ENCODE data around the gene C17orf107. TPM values are rescaled to one million over a fixed set of nuclear protein-coding genes. Genes with fewer than 3 reads are reported as not detected.
A peak's percentile ranks its signal among the peaks of the same experiment; 100 is the strongest.
"Not testable (repeated sequence)": the region's sequence is repeated elsewhere in the genome, so short reads cannot be mapped to it uniquely, and the experiment has no call there.

C17orf107 gene
- total and polyA plus RNA-seq, 4 experiments from 2014 or later: 0.50 to 5.0 (median 2.5) TPM

- H3K4me3 Mint-ChIP-seq: no peak overlapping the region
- no peaks in the 10 kb centered on the region for H3K27me3 Mint-ChIP-seq
- no peaks in the 10 kb centered on the region for H3K9me3 Mint-ChIP-seq
- ChIA-PET POLR2A (ENCODE audit: partially characterized antibody) (no interaction called here), CTCF (ENCODE audit: partially characterized antibody) (no interaction called here)
- H3K4me1 Mint-ChIP-seq: peaks cover 21 to 44% (median 25%) of the 10 kb centered on the region in 4 donors
- peaks cover 11 to 20% of the 10 kb centered on the region in 2 donors for H3K36me3 Mint-ChIP-seq
- H3K27me3 ChIP-seq (ENCODE audit: insufficient read depth, low read length): no peaks in the 10 kb centered on the region
- peaks cover 17% of the 10 kb centered on the region for H3K36me3 ChIP-seq (ENCODE audit: insufficient read depth, low read length)
- H3K4me1 ChIP-seq (ENCODE audit: insufficient read depth, low read length): peaks cover 9% of the 10 kb centered on the region
- DNase-seq: no peak
- H3K4me3 ChIP-seq (ENCODE audit: low read length in 2 of 2): no peak overlapping the region
- H3K9me3 ChIP-seq (ENCODE audit: control insufficient read depth in 1 of 2, low read length in 2 of 2): no peaks in the 10 kb centered on the region
- intact Hi-C loops (cut with micrococcal nuclease): no loop called here
- H3K27ac ChIP-seq (ENCODE audit: low read depth, low read length): no peak overlapping the region
- H3K27ac Mint-ChIP-seq: peak overlapping the region in 1 of 7 donors; percentile 3
Observed at GRCh38 chr17:4860651-4861050, 38.7 kb upstream of the C17orf107 start.

GRCh38 chr17:4861052-4861451, 38.3 kb upstream of the C17orf107 start:
- ChIA-PET CTCF (ENCODE audit: partially characterized antibody) (no interaction called here), POLR2A (ENCODE audit: partially characterized antibody) (no interaction called here)
- Histone ChIP-seq H3K27me3 (ENCODE audit: insufficient read depth, low read length) (no peaks in the 10 kb centered on the region), H3K36me3 (ENCODE audit: insufficient read depth, low read length) (peaks cover 17% of the 10 kb centered on the region), H3K4me3 (ENCODE audit: low read length in 2 of 2) (no peak overlapping the region), H3K9me3 (ENCODE audit: control insufficient read depth in 1 of 2, low read length in 2 of 2) (no peaks in the 10 kb centered on the region), H3K27ac (ENCODE audit: low read depth, low read length) (no peak overlapping the region), H3K4me1 (ENCODE audit: insufficient read depth, low read length) (peaks cover 9% of the 10 kb centered on the region)
- H3K36me3 Mint-ChIP-seq: peaks cover 9 to 19% of the 10 kb centered on the region in 2 donors
- H3K4me1 Mint-ChIP-seq: peaks cover 19 to 42% (median 24%) of the 10 kb centered on the region in 4 donors
- H3K27me3 Mint-ChIP-seq: no peaks in the 10 kb centered on the region
- intact Hi-C loops (cut with micrococcal nuclease): no loop called here
- no peak for DNase-seq
- no peak overlapping the region for H3K27ac Mint-ChIP-seq
- H3K9me3 Mint-ChIP-seq: no peaks in the 10 kb centered on the region
- no peak overlapping the region for H3K4me3 Mint-ChIP-seq

- Mint-ChIP-seq H3K27ac (no peak overlapping the region), H3K9me3 (no peaks in the 10 kb centered on the region), H3K36me3 (peaks cover 4 to 12% of the 10 kb centered on the region in 2 donors), H3K4me3 (no peak overlapping the region), H3K27me3 (no peaks in the 10 kb centered on the region), H3K4me1 (peaks cover 10 to 27% (median 15%) of the 10 kb centered on the region in 4 donors)
- H3K36me3 ChIP-seq (ENCODE audit: insufficient read depth, low read length): peaks cover 17% of the 10 kb centered on the region
- ChIA-PET POLR2A (ENCODE audit: partially characterized antibody) (no interaction called here), CTCF (ENCODE audit: partially characterized antibody) (no interaction called here)
- DNase-seq: no peak
- no peaks in the 10 kb centered on the region for H3K27me3 ChIP-seq (ENCODE audit: insufficient read depth, low read length)
- intact Hi-C loops (cut with micrococcal nuclease): no loop called here
- no peaks in the 10 kb centered on the region for H3K9me3 ChIP-seq (ENCODE audit: control insufficient read depth in 1 of 2, low read length in 2 of 2)
- H3K4me1 ChIP-seq (ENCODE audit: insufficient read depth, low read length): peaks cover 5% of the 10 kb centered on the region
- no peak overlapping the region for H3K4me3 ChIP-seq (ENCODE audit: low read length in 2 of 2)
- H3K27ac ChIP-seq (ENCODE audit: low read depth, low read length): no peak overlapping the region
Observed at GRCh38 chr17:4862720-4863119, 36.6 kb upstream of the C17orf107 start.

GRCh38 chr17:4863321-4863720, 36.0 kb upstream of the C17orf107 start:
- no peak for DNase-seq
- Histone ChIP-seq H3K36me3 (ENCODE audit: insufficient read depth, low read length) (peaks cover 17% of the 10 kb centered on the region), H3K9me3 (ENCODE audit: control insufficient read depth in 1 of 2, low read length in 2 of 2) (no peaks in the 10 kb centered on the region), H3K27ac (ENCODE audit: low read depth, low read length) (no peak overlapping the region), H3K4me3 (ENCODE audit: low read length in 2 of 2) (no peak overlapping the region), H3K27me3 (ENCODE audit: insufficient read depth, low read length) (no peaks in the 10 kb centered on the region), H3K4me1 (ENCODE audit: insufficient read depth, low read length) (no peaks in the 10 kb centered on the region)
- Mint-ChIP-seq H3K4me1 (peaks cover 7 to 21% (median 15%) of the 10 kb centered on the region in 4 donors), H3K27me3 (no peaks in the 10 kb centered on the region), H3K36me3 (peaks cover 4 to 12% of the 10 kb centered on the region in 2 donors), H3K4me3 (no peak overlapping the region), H3K9me3 (no peaks in the 10 kb centered on the region), H3K27ac (peak overlapping the region in 3 of 7 donors; percentile 27 to 77 (median 69))
- POLR2A ChIA-PET (ENCODE audit: partially characterized antibody): no interaction called here
- intact Hi-C loops (cut with micrococcal nuclease): no loop called here
- CTCF ChIA-PET (ENCODE audit: partially characterized antibody): no interaction called here

- POLR2A ChIA-PET (ENCODE audit: partially characterized antibody): interaction anchor here (0.6 to 1.5 kb wide), 2 partner anchors 14 to 32 kb away, joined by 3 read pairs; no protein-coding TSS in a partner anchor
- H3K27me3 Mint-ChIP-seq; H3K9me3 ChIP-seq (ENCODE audit: control insufficient read depth in 1 of 2, low read length in 2 of 2); H3K4me1 ChIP-seq (ENCODE audit: insufficient read depth, low read length); DNase-seq; H3K27me3 ChIP-seq (ENCODE audit: insufficient read depth, low read length); H3K9me3 Mint-ChIP-seq; H3K27ac ChIP-seq (ENCODE audit: low read depth, low read length); H3K4me3 ChIP-seq (ENCODE audit: low read length in 2 of 2); H3K27ac Mint-ChIP-seq; H3K36me3 ChIP-seq (ENCODE audit: insufficient read depth, low read length); H3K4me3 Mint-ChIP-seq; intact Hi-C loops (cut with micrococcal nuclease): not testable (repeated sequence)
- peaks cover 4 to 11% of the 10 kb centered on the region in 2 donors for H3K36me3 Mint-ChIP-seq
- H3K4me1 Mint-ChIP-seq: peaks cover 0 to 12% (median 8%) of the 10 kb centered on the region in 4 donors
- CTCF ChIA-PET (ENCODE audit: partially characterized antibody): interaction anchor here (1.2 kb wide), 1 partner anchor 20 kb away, joined by 5 read pairs; no protein-coding TSS in a partner anchor
Observed at GRCh38 chr17:4867535-4867934, 31.8 kb upstream of the C17orf107 start.

GRCh38 chr17:4869058-4869998, 30.0 kb upstream of the C17orf107 start:
- peak overlapping the region in 3 of 7 donors; percentile 18 to 41 (median 37) for H3K27ac Mint-ChIP-seq
- H3K4me1 Mint-ChIP-seq: peaks cover 4 to 19% (median 15%) of the 10 kb centered on the region in 4 donors
- H3K36me3 ChIP-seq (ENCODE audit: insufficient read depth, low read length); H3K27me3 ChIP-seq (ENCODE audit: insufficient read depth, low read length); H3K27me3 Mint-ChIP-seq; H3K4me3 ChIP-seq (ENCODE audit: low read length in 2 of 2); intact Hi-C loops (cut with micrococcal nuclease); H3K4me3 Mint-ChIP-seq; H3K9me3 Mint-ChIP-seq; DNase-seq; H3K9me3 ChIP-seq (ENCODE audit: control insufficient read depth in 1 of 2, low read length in 2 of 2); H3K4me1 ChIP-seq (ENCODE audit: insufficient read depth, low read length); CTCF ChIA-PET (ENCODE audit: partially characterized antibody); H3K27ac ChIP-seq (ENCODE audit: low read depth, low read length): not testable (repeated sequence)
- POLR2A ChIA-PET (ENCODE audit: partially characterized antibody): interaction anchor here (0.7 to 0.8 kb wide), 2 partner anchors 22 to 106 kb away, joined by 3 read pairs; no protein-coding TSS in a partner anchor
- peaks cover 8 to 17% of the 10 kb centered on the region in 2 donors for H3K36me3 Mint-ChIP-seq

- H3K27ac Mint-ChIP-seq: peak overlapping the region in 3 of 7 donors; percentile 48 to 91 (median 54)
- DNase-seq: no peak
- H3K36me3 ChIP-seq (ENCODE audit: insufficient read depth, low read length): peaks cover 6% of the 10 kb centered on the region
- no peak overlapping the region for H3K4me3 ChIP-seq (ENCODE audit: low read length in 2 of 2)
- H3K27me3 ChIP-seq (ENCODE audit: insufficient read depth, low read length): no peaks in the 10 kb centered on the region
- H3K4me3 Mint-ChIP-seq: no peak overlapping the region
- ChIA-PET POLR2A (ENCODE audit: partially characterized antibody) (interaction anchor here (0.6 kb wide), 1 partner anchor 78 kb away, joined by 4 read pairs; no protein-coding TSS in a partner anchor), CTCF (ENCODE audit: partially characterized antibody) (interaction anchor here (0.6 to 0.7 kb wide), 2 partner anchors 13 to 106 kb away, joined by 3 read pairs; no protein-coding TSS in a partner anchor)
- H3K9me3 Mint-ChIP-seq: peaks cover 0 to 2% (median 0%) of the 10 kb centered on the region in 8 donors
- no peaks in the 10 kb centered on the region for H3K9me3 ChIP-seq (ENCODE audit: control insufficient read depth in 1 of 2, low read length in 2 of 2)
- H3K4me1 Mint-ChIP-seq: peaks cover 4 to 16% (median 12%) of the 10 kb centered on the region in 4 donors
- H3K4me1 ChIP-seq (ENCODE audit: insufficient read depth, low read length): no peaks in the 10 kb centered on the region
- H3K36me3 Mint-ChIP-seq: peaks cover 10 to 13% of the 10 kb centered on the region in 2 donors
- intact Hi-C loops (cut with micrococcal nuclease): no loop called here
- H3K27ac ChIP-seq (ENCODE audit: low read depth, low read length): no peak overlapping the region
- no peaks in the 10 kb centered on the region for H3K27me3 Mint-ChIP-seq
Observed at GRCh38 chr17:4870855-4871254, 28.5 kb upstream of the C17orf107 start.
